DOHH2 (cell line): Measurements from ENCODE around the gene TMC3.

Experiments used
- H3F3A ChIP-seq: fragments of 200-600 bp; sonication (generic), shearing (Covaris generic); 2 replicates; pipeline ENCODE4 v1.6.0; 2016; ENCODE audit warnings: antibody characterized with exemption, mild to moderate bottlenecking; ENCODE audit not compliant: control insufficient read depth, insufficient read depth
- H3K27ac ChIP-seq: fragments of 200-600 bp; sonication (generic); 2 replicates; pipeline ENCODE4 v1.5.1; 2014; ENCODE audit warnings: low read depth, mild to moderate bottlenecking, low read length, moderate library complexity
- H3K27me3 ChIP-seq: fragments of 200-600 bp; sonication (generic); 2 replicates; pipeline ENCODE4 v1.6.1; 2014; ENCODE audit warnings: mild to moderate bottlenecking, low read length, mixed read lengths; ENCODE audit not compliant: control insufficient read depth
- H3K36me3 ChIP-seq: fragments of 200-600 bp; sonication (generic); 2 replicates; pipeline ENCODE4 v1.6.1; 2014; ENCODE audit warnings: mild to moderate bottlenecking, low read length, moderate library complexity, mixed read lengths; ENCODE audit not compliant: control insufficient read depth
- H3K4me1 ChIP-seq: fragments of 200-600 bp; sonication (generic); 2 replicates; pipeline ENCODE4 v1.6.1; 2014; ENCODE audit warnings: mild to moderate bottlenecking, low read length, mixed read lengths; ENCODE audit not compliant: control insufficient read depth
- H3K4me2 ChIP-seq: fragments of 200-600 bp; sonication (generic); 2 replicates; pipeline ENCODE4 v1.6.0; 2014; ENCODE audit warnings: mild to moderate bottlenecking, low read length, moderate library complexity
- H3K4me3 ChIP-seq: fragments of 200-600 bp; sonication (generic); 2 replicates; pipeline ENCODE4 v1.5.1; 2014; ENCODE audit warnings: mild to moderate bottlenecking, low read length, mixed read lengths
- H3K79me2 ChIP-seq: fragments of 200-600 bp; sonication (generic); 2 replicates; pipeline ENCODE4 v1.6.1; 2014; ENCODE audit warnings: mild to moderate bottlenecking, low read length, mixed read lengths; ENCODE audit not compliant: control insufficient read depth
- H3K9me2 ChIP-seq: fragments of 200-600 bp; sonication (generic); replicated peaks from 2 replicates; pipeline ENCODE4 v1.6.1; 2014; ENCODE audit warnings: mild to moderate bottlenecking, low read length, mixed read lengths; ENCODE audit not compliant: control insufficient read depth
- H3K9me3 ChIP-seq: fragments of 200-600 bp; sonication (generic); 2 replicates; pipeline ENCODE4 v1.6.1; 2014; ENCODE audit warnings: antibody characterized with exemption, low read length, mixed read lengths; ENCODE audit not compliant: control insufficient read depth, insufficient read depth
- H4K20me1 ChIP-seq: fragments of 200-600 bp; sonication (generic); 2 replicates; pipeline ENCODE4 v1.6.0; 2014; ENCODE audit warnings: low read depth, mild to moderate bottlenecking, antibody characterized with exemption, low read length, moderate library complexity; ENCODE audit not compliant: control insufficient read depth, insufficient read depth
- EZH2phosphoT487 ChIP-seq: fragments of 200-600 bp; sonication (generic); IDR thresholded peaks from 2 replicates; pipeline ENCODE4 v1.6.1; 2017; ENCODE audit warnings: borderline replicate concordance, mild to moderate bottlenecking, antibody characterized with exemption, low read length, moderate library complexity, mixed read lengths
- TF ChIP-seq, protein P1 (sequence below): fragments of 200-600 bp; sonication (generic); IDR thresholded peaks from one replicate; pipeline ENCODE4 v1.5.1; 2014; ENCODE audit warnings: antibody characterized with exemption, mild to moderate bottlenecking, low read depth, low read length; ENCODE audit not compliant: poor library complexity, severe bottlenecking

The TMC3 gene

DNA sequence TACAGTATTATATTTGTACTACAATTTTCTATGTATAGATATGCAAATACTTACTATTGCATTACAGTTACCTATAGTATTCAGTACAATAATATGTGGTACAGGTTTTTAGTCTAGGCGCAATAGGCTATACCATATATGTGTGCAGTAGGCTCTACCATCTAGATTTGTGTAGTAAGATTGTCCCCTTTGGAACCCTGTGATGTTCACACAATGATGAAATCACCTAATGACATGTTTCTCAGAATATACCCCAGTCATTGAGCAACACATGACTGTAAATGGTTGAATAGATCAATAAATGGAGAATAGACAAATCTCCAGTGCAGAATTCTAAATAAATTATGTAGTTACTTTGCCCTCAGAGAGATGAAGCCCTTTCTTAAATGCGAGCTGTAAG, 17.6 kb upstream of the TMC3 start:
- Histone ChIP-seq H3K9me2 (no peaks in the 10 kb centered on the region), H3F3A (no peaks in the 10 kb centered on the region), H4K20me1 (no peaks in the 10 kb centered on the region), H3K4me2 (no peak overlapping the region), H3K9me3 (no peaks in the 10 kb centered on the region), H3K79me2 (no peaks in the 10 kb centered on the region), H3K4me3 (no peak overlapping the region), H3K36me3 (no peaks in the 10 kb centered on the region), H3K4me1 (no peaks in the 10 kb centered on the region), H3K27ac (no peak overlapping the region), H3K27me3 (peaks cover 22% of the 10 kb centered on the region; the same call in 1 of the 2 replicates)
- TF ChIP-seq, protein P1, sequence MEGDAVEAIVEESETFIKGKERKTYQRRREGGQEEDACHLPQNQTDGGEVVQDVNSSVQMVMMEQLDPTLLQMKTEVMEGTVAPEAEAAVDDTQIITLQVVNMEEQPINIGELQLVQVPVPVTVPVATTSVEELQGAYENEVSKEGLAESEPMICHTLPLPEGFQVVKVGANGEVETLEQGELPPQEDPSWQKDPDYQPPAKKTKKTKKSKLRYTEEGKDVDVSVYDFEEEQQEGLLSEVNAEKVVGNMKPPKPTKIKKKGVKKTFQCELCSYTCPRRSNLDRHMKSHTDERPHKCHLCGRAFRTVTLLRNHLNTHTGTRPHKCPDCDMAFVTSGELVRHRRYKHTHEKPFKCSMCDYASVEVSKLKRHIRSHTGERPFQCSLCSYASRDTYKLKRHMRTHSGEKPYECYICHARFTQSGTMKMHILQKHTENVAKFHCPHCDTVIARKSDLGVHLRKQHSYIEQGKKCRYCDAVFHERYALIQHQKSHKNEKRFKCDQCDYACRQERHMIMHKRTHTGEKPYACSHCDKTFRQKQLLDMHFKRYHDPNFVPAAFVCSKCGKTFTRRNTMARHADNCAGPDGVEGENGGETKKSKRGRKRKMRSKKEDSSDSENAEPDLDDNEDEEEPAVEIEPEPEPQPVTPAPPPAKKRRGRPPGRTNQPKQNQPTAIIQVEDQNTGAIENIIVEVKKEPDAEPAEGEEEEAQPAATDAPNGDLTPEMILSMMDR: no peak
- no peak for TF ChIP-seq EZH2phosphoT487

DNA sequence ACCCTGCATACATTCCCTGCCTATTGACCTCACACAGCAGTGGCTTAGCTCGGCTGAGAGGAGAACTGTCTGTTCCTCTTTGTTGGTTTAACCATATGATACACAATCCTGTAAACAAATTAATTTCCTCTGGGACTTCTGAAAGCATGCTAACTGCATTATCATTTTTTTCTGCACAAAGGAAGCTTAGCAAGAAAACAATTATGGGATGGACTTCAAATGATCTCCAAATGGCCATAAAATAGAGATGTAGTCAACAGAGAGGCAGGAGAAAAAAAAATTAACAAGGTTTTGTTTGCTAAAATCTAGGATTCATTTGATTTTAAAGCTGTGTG, 14.4 kb upstream of the TMC3 start:
- no peak overlapping the region for H3K27ac ChIP-seq

DNA sequence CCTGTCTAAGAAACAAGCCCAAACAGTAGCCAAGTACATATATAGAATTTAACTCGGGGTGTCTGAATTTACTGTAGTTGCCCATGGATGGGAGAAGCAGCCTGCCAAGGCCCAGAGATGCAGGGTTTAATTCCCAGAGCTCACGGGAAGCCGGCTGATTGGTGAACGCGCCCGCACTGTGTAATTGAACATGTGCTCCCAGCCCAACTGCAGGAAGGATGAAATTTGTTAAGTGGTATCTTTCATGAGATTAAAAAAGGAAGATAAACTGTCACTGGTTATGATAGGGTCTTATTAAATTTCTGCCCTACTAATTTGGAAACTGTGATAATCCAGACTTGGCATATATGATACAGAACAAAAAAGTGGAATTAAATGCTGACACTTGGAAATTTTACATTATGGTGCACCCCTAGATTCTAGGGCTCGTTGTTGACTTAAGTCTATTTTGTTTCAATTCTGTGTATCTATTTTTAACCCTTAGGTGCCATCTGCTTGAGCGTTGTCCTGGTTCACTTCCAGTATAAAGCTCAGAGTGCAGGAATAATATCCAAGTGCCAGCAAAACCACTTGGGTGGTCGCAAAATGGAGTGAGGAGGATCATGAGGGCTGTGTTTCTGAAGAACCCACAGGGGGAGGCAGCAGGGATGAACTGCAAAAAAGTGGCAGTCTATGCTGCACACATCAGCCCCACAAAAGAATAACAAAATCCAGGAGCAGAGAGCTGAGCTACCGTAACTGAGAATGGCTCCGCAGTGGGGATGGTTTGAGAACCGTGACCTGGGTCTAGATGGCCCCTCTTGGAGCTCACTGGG, 13.8 kb upstream of the TMC3 start:
- Histone ChIP-seq H4K20me1 (no peaks in the 10 kb centered on the region), H3K9me2 (no peaks in the 10 kb centered on the region), H3K4me3 (no peak overlapping the region), H3K4me2 (no peak overlapping the region), H3K27me3 (peaks cover 2% of the 10 kb centered on the region; the same call in 1 of the 2 replicates), H3K27ac (no peak overlapping the region), H3K36me3 (no peaks in the 10 kb centered on the region), H3K79me2 (no peaks in the 10 kb centered on the region), H3F3A (no peaks in the 10 kb centered on the region), H3K9me3 (no peaks in the 10 kb centered on the region), H3K4me1 (no peaks in the 10 kb centered on the region)
- TF ChIP-seq, protein P1: no peak
- no peak for TF ChIP-seq EZH2phosphoT487

More for the DNA sequence above, 14.4 kb upstream of the TMC3 start:
- H3F3A ChIP-seq: no peaks in the 10 kb centered on the region
- no peaks in the 10 kb centered on the region for H3K4me1 ChIP-seq
- no peak overlapping the region for H3K4me3 ChIP-seq
- no peaks in the 10 kb centered on the region for H3K9me3 ChIP-seq
- H3K36me3 ChIP-seq: no peaks in the 10 kb centered on the region
- H3K79me2 ChIP-seq: no peaks in the 10 kb centered on the region
- H3K27me3 ChIP-seq: peaks cover 4% of the 10 kb centered on the region; the same call in 1 of the 2 replicates
- no peaks in the 10 kb centered on the region for H4K20me1 ChIP-seq
- TF ChIP-seq, protein P1: no peak
- no peak for TF ChIP-seq EZH2phosphoT487
- H3K4me2 ChIP-seq: no peak overlapping the region
- no peaks in the 10 kb centered on the region for H3K9me2 ChIP-seq
